Measurements from ENCODE around the gene ABCC6.

Gene ABCC6

DNA sequence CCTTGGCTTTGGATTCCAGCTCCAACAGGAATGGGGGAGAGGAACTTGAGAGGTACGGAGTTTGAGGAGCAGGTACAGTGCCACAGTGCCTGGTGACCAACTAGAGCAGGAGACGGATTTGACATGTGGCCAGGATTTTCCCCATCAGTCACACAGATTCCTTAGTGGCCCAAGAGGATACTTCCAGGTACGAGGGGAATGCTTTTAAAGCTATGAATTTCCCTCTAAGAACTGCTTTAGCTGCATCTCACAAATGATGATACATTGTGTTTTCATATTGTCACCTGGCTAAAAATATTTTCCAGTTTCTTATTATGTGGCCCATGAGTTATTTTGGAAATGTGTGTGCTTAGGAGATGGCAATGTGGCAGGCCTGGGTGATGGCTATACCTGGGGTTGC is 98.3 kb downstream of the ABCC6 start:
- H3K27me3 ChIP-seq (replicated peaks; ENCODE audit: control insufficient read depth, insufficient read depth, low read length, poor library complexity, severe bottlenecking), result no peaks in the 10 kb centered on the region
- H3K27ac ChIP-seq (ENCODE audit: insufficient read depth, low read length, poor library complexity, severe bottlenecking), result no peak overlapping the region
- no peak overlapping the region for H3K4me3 ChIP-seq (ENCODE audit: insufficient read depth, low read depth, low read length, poor library complexity, severe bottlenecking)
- no peaks in the 10 kb centered on the region for H3K4me1 ChIP-seq (ENCODE audit: control insufficient read depth, insufficient read depth, low read length, poor library complexity, severe bottlenecking)
- DNase-seq, result no peak
- peaks cover 10% of the 10 kb centered on the region for H3K9me3 ChIP-seq (ENCODE audit: control insufficient read depth, low read length)
- peaks cover 72% of the 10 kb centered on the region for H3K36me3 ChIP-seq (ENCODE audit: control insufficient read depth, insufficient read depth, low read length)

GRCh38 chr16:16124438-16124837 is 98.9 kb downstream of the ABCC6 start:
- H3K4me1 ChIP-seq (ENCODE audit: control insufficient read depth, insufficient read depth, low read length, poor library complexity, severe bottlenecking), result no peaks in the 10 kb centered on the region
- no peak overlapping the region for H3K4me3 ChIP-seq (ENCODE audit: insufficient read depth, low read depth, low read length, poor library complexity, severe bottlenecking)
- H3K27ac ChIP-seq (ENCODE audit: insufficient read depth, low read length, poor library complexity, severe bottlenecking), result no peak overlapping the region
- H3K36me3 ChIP-seq (ENCODE audit: control insufficient read depth, insufficient read depth, low read length), result peaks cover 73% of the 10 kb centered on the region
- no peaks in the 10 kb centered on the region for H3K27me3 ChIP-seq (replicated peaks; ENCODE audit: control insufficient read depth, insufficient read depth, low read length, poor library complexity, severe bottlenecking)
- H3K9me3 ChIP-seq (ENCODE audit: control insufficient read depth, low read length), result peaks cover 10% of the 10 kb centered on the region
- DNase-seq, result no peak

- H3K27ac ChIP-seq (ENCODE audit: insufficient read depth, low read length, poor library complexity, severe bottlenecking), result no peak overlapping the region
- no peaks in the 10 kb centered on the region for H3K27me3 ChIP-seq (replicated peaks; ENCODE audit: control insufficient read depth, insufficient read depth, low read length, poor library complexity, severe bottlenecking)
- H3K4me3 ChIP-seq (ENCODE audit: insufficient read depth, low read depth, low read length, poor library complexity, severe bottlenecking), result no peak overlapping the region
- H3K4me1 ChIP-seq (ENCODE audit: control insufficient read depth, insufficient read depth, low read length, poor library complexity, severe bottlenecking), result no peaks in the 10 kb centered on the region
- H3K36me3 ChIP-seq (ENCODE audit: control insufficient read depth, insufficient read depth, low read length), result peaks cover 83% of the 10 kb centered on the region
- H3K9me3 ChIP-seq (ENCODE audit: control insufficient read depth, low read length), result peaks cover 10% of the 10 kb centered on the region
- no peak for DNase-seq
Observed at GRCh38 chr16:16122264-16122663, 101.0 kb downstream of the ABCC6 start.

DNA sequence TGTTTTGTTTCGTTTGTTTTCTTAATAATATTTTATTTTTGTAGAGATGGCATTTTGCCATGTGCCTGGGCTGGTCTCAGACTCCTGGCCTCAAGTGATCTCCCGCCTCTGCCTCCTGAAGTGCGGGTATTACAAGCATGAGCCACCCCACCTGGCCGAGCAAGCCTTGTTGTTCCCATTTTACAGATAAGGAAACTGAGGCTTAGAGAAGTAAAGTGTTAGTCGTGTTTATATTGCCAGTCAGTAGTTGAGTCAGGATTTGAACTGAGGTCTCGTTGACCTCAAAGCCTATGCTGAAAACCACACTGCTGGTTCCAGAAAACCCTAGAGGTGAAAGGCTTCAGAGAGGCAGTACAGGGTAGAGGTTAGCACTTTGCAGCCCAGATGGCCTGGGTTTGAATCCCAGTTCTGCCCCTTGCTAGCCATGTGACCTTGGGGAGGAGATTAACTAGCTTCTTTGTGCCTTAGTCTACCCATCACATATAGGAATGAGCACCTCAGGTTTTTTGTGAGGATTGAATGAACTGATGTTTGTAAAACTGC is 102.0 kb downstream of the ABCC6 start:
- Histone ChIP-seq H3K27me3 (replicated peaks; ENCODE audit: control insufficient read depth, insufficient read depth, low read length, poor library complexity, severe bottlenecking) (no peaks in the 10 kb centered on the region), H3K27ac (ENCODE audit: insufficient read depth, low read length, poor library complexity, severe bottlenecking) (no peak overlapping the region), H3K4me1 (ENCODE audit: control insufficient read depth, insufficient read depth, low read length, poor library complexity, severe bottlenecking) (no peaks in the 10 kb centered on the region), H3K9me3 (ENCODE audit: control insufficient read depth, low read length) (peaks cover 10% of the 10 kb centered on the region), H3K4me3 (ENCODE audit: insufficient read depth, low read depth, low read length, poor library complexity, severe bottlenecking) (no peak overlapping the region), H3K36me3 (ENCODE audit: control insufficient read depth, insufficient read depth, low read length) (peaks cover 88% of the 10 kb centered on the region)
- no peak for DNase-seq

- Histone ChIP-seq H3K4me1 (ENCODE audit: control insufficient read depth, insufficient read depth, low read length, poor library complexity, severe bottlenecking) (no peaks in the 10 kb centered on the region), H3K27ac (ENCODE audit: insufficient read depth, low read length, poor library complexity, severe bottlenecking) (no peak overlapping the region), H3K4me3 (ENCODE audit: insufficient read depth, low read depth, low read length, poor library complexity, severe bottlenecking) (no peak overlapping the region), H3K9me3 (ENCODE audit: control insufficient read depth, low read length) (peaks cover 10% of the 10 kb centered on the region), H3K36me3 (ENCODE audit: control insufficient read depth, insufficient read depth, low read length) (peaks cover 82% of the 10 kb centered on the region), H3K27me3 (replicated peaks; ENCODE audit: control insufficient read depth, insufficient read depth, low read length, poor library complexity, severe bottlenecking) (no peaks in the 10 kb centered on the region)
- no peak for DNase-seq
Observed at GRCh38 chr16:16120382-16121184, 102.7 kb downstream of the ABCC6 start.

DNA sequence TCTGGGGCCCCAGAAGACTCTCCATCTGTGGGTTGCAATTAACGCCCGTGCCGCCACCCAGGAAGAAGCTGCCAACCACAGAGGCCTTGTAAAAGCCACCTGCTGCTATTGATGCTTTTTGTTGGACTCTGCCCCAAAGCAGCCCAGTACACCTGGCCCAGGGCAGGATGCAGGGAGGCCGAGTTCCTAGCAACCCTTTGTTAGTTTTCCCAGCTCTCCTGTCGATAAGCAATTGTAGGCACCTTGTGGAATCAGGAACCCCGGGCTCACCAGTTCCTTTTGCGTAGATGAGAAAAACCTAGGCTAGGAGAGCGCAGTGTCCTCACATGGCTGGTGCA is 103.3 kb downstream of the ABCC6 start:
- H3K27me3 ChIP-seq (replicated peaks; ENCODE audit: control insufficient read depth, insufficient read depth, low read length, poor library complexity, severe bottlenecking), result no peaks in the 10 kb centered on the region
- no peaks in the 10 kb centered on the region for H3K4me1 ChIP-seq (ENCODE audit: control insufficient read depth, insufficient read depth, low read length, poor library complexity, severe bottlenecking)
- H3K27ac ChIP-seq (ENCODE audit: insufficient read depth, low read length, poor library complexity, severe bottlenecking), result no peak overlapping the region
- H3K4me3 ChIP-seq (ENCODE audit: insufficient read depth, low read depth, low read length, poor library complexity, severe bottlenecking), result no peak overlapping the region
- DNase-seq, result no peak
- H3K36me3 ChIP-seq (ENCODE audit: control insufficient read depth, insufficient read depth, low read length), result peaks cover 82% of the 10 kb centered on the region
- peaks cover 9% of the 10 kb centered on the region for H3K9me3 ChIP-seq (ENCODE audit: control insufficient read depth, low read length)

DNA sequence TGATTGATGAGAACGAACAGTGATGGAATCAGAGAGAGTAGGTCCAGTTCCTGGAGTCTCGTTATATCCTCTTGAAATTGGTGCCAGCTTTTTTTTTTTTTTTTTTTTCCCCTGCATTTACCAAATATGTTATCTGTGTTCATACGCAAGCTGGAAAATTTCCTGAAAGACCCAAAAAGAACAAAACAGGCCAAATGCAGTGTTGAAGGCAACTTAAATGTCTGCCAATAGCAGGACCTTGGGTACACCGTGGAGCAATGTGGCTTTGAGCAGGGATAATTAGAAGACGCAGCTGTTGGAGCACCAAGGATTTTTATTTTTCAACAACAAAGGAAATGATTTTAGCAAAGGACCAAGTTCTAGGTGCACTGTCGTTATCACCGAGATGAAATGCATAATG is 105.0 kb downstream of the ABCC6 start:
- no peaks in the 10 kb centered on the region for H3K4me1 ChIP-seq (ENCODE audit: control insufficient read depth, insufficient read depth, low read length, poor library complexity, severe bottlenecking)
- peaks cover 82% of the 10 kb centered on the region for H3K36me3 ChIP-seq (ENCODE audit: control insufficient read depth, insufficient read depth, low read length)
- DNase-seq, result no peak
- no peak overlapping the region for H3K27ac ChIP-seq (ENCODE audit: insufficient read depth, low read length, poor library complexity, severe bottlenecking)
- H3K9me3 ChIP-seq (ENCODE audit: control insufficient read depth, low read length), result no peaks in the 10 kb centered on the region
- H3K4me3 ChIP-seq (ENCODE audit: insufficient read depth, low read depth, low read length, poor library complexity, severe bottlenecking), result no peak overlapping the region
- no peaks in the 10 kb centered on the region for H3K27me3 ChIP-seq (replicated peaks; ENCODE audit: control insufficient read depth, insufficient read depth, low read length, poor library complexity, severe bottlenecking)

DNA sequence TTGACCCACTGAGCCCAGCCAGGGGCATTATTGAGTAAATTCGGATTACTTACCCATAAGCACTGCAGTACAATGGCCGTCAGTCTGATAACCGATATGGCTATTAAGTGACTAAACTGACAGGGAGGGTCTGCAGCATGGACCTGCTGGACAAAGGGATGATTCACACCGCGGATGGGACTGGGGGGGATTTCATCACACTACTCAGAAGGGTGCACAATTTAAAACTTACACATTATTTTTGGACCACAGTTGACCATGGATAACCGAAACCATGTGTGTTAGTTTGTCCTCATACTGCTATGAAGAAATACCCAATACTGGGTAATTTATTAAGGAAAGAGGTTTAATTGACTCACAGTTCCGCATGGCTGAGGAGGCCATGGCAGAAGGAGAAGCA is 106.5 kb downstream of the ABCC6 start:
- H3K27ac ChIP-seq (ENCODE audit: insufficient read depth, low read length, poor library complexity, severe bottlenecking), result no peak overlapping the region
- H3K9me3 ChIP-seq (ENCODE audit: control insufficient read depth, low read length), result no peaks in the 10 kb centered on the region
- H3K4me3 ChIP-seq (ENCODE audit: insufficient read depth, low read depth, low read length, poor library complexity, severe bottlenecking), result no peak overlapping the region
- DNase-seq, result no peak
- H3K27me3 ChIP-seq (replicated peaks; ENCODE audit: control insufficient read depth, insufficient read depth, low read length, poor library complexity, severe bottlenecking), result no peaks in the 10 kb centered on the region
- no peaks in the 10 kb centered on the region for H3K4me1 ChIP-seq (ENCODE audit: control insufficient read depth, insufficient read depth, low read length, poor library complexity, severe bottlenecking)
- peaks cover 82% of the 10 kb centered on the region for H3K36me3 ChIP-seq (ENCODE audit: control insufficient read depth, insufficient read depth, low read length)

DNA sequence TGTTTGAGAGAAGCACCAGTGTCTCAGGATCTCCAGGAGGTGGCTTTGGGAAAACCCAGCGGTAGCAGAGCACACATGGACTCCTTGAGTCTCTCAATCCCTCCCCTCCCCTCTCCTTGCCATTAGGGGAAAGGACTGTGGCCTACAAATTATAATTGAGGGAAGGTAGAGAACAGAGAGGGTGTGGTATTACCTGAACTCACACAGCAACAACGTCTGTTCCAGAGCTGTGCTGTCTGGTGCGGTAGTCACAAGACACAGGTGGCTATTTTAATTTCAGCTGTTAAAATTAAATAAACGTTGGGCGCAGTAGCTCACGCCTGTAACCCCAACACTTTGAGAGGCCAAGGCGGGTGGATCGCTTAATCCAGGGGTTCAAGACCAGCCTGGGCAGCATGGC is 110.2 kb downstream of the ABCC6 start:
- DNase-seq, result no peak
- Histone ChIP-seq H3K4me1 (ENCODE audit: control insufficient read depth, insufficient read depth, low read length, poor library complexity, severe bottlenecking) (no peaks in the 10 kb centered on the region), H3K36me3 (ENCODE audit: control insufficient read depth, insufficient read depth, low read length) (peaks cover 87% of the 10 kb centered on the region), H3K27me3 (replicated peaks; ENCODE audit: control insufficient read depth, insufficient read depth, low read length, poor library complexity, severe bottlenecking) (no peaks in the 10 kb centered on the region), H3K9me3 (ENCODE audit: control insufficient read depth, low read length) (no peaks in the 10 kb centered on the region), H3K4me3 (ENCODE audit: insufficient read depth, low read depth, low read length, poor library complexity, severe bottlenecking) (no peak overlapping the region), H3K27ac (ENCODE audit: insufficient read depth, low read length, poor library complexity, severe bottlenecking) (no peak overlapping the region)

GRCh38 chr16:16112450-16113053 is 110.7 kb downstream of the ABCC6 start:
- Histone ChIP-seq H3K4me1 (ENCODE audit: control insufficient read depth, insufficient read depth, low read length, poor library complexity, severe bottlenecking) (no peaks in the 10 kb centered on the region), H3K27ac (ENCODE audit: insufficient read depth, low read length, poor library complexity, severe bottlenecking) (no peak overlapping the region), H3K9me3 (ENCODE audit: control insufficient read depth, low read length) (no peaks in the 10 kb centered on the region), H3K27me3 (replicated peaks; ENCODE audit: control insufficient read depth, insufficient read depth, low read length, poor library complexity, severe bottlenecking) (no peaks in the 10 kb centered on the region), H3K4me3 (ENCODE audit: insufficient read depth, low read depth, low read length, poor library complexity, severe bottlenecking) (no peak overlapping the region), H3K36me3 (ENCODE audit: control insufficient read depth, insufficient read depth, low read length) (peaks cover 82% of the 10 kb centered on the region)
- DNase-seq, result no peak
